Stimulated activated CD4-positive, alpha-beta T cell treated with anti-CD3 and anti-CD28 coated beads, Interleukin-1b, Interleukin-23, amount 100 ng/mL, for 4 hours (primary cell): Measurements from ENCODE around the gene JARID2.

ENCODE experiments used
- DNase-seq, 2 donors: peaks; one replicate each; pipeline ENCODE4 v3.0.0-alpha.2; 2020; ENCODE audit warnings: low read depth in 2 of 2

JARID2 gene

GRCh38 chr6:15439410-15440025 is 193.6 kb downstream of the JARID2 start:
- no peak for DNase-seq

- DNase-seq, result no peak
These were observed 194.2 kb downstream of the JARID2 start for GRCh38 chr6:15440040-15440439.

- no peak for DNase-seq
These were observed 195.5 kb downstream of the JARID2 start for GRCh38 chr6:15441215-15441868.

GRCh38 chr6:15441981-15442380 is 196.1 kb downstream of the JARID2 start:
- no peak for DNase-seq

- no peak for DNase-seq
These were observed 196.6 kb downstream of the JARID2 start for GRCh38 chr6:15442467-15442866.

GRCh38 chr6:15443119-15443830 is 197.4 kb downstream of the JARID2 start:
- no peak for DNase-seq

GRCh38 chr6:15444081-15444731 is 198.3 kb downstream of the JARID2 start:
- DNase-seq, result no peak

GRCh38 chr6:15444881-15445280 is 199.0 kb downstream of the JARID2 start:
- DNase-seq, result no peak

- no peak for DNase-seq
These were observed 201.8 kb downstream of the JARID2 start for GRCh38 chr6:15447546-15448267.

GRCh38 chr6:15449011-15449410 is 203.1 kb downstream of the JARID2 start:
- no peak for DNase-seq

- no peak for DNase-seq
These were observed 205.9 kb downstream of the JARID2 start for GRCh38 chr6:15451738-15452137.

GRCh38 chr6:15452182-15452941 is 206.5 kb downstream of the JARID2 start:
- no peak for DNase-seq

GRCh38 chr6:15453186-15453585 is 207.3 kb downstream of the JARID2 start:
- no peak for DNase-seq

GRCh38 chr6:15453622-15454021 is 207.8 kb downstream of the JARID2 start:
- DNase-seq, result no peak

- DNase-seq, result no peak
These were observed 210.6 kb downstream of the JARID2 start for GRCh38 chr6:15456422-15456821.

- no peak for DNase-seq
These were observed 211.3 kb downstream of the JARID2 start for GRCh38 chr6:15457121-15457650.

GRCh38 chr6:15458021-15458459 is 212.2 kb downstream of the JARID2 start:
- no peak for DNase-seq

- DNase-seq, result no peak
These were observed 214.3 kb downstream of the JARID2 start for GRCh38 chr6:15460110-15460727.

- DNase-seq, result no peak
These were observed 215.5 kb downstream of the JARID2 start for GRCh38 chr6:15461127-15461944.
